GM19372 (cell line): ENCODE data around the gene CDK8.

Experiments
- ATAC-seq: cut with Tn5 transposase; IDR thresholded peaks from one replicate; pipeline ENCODE4 v1.9.1; 2021; ENCODE audit warnings: mild to moderate bottlenecking, low read depth, moderate library complexity; ENCODE audit not compliant: unreplicated experiment

Gene CDK8

GRCh38 chr13:26378116-26378515, 124.2 kb downstream of the CDK8 start:
- no peak for ATAC-seq

GRCh38 chr13:26379831-26380230, 125.9 kb downstream of the CDK8 start:
- ATAC-seq: no peak

GRCh38 chr13:26380930-26381329, 127.0 kb downstream of the CDK8 start:
- ATAC-seq: no peak

GRCh38 chr13:26382366-26382765, 128.4 kb downstream of the CDK8 start:
- no peak for ATAC-seq

GRCh38 chr13:26382835-26383234, 128.9 kb downstream of the CDK8 start:
- no peak for ATAC-seq

GRCh38 chr13:26384587-26384986, 130.7 kb downstream of the CDK8 start:
- no peak for ATAC-seq

- no peak for ATAC-seq
Measured at GRCh38 chr13:26386026-26386425, 132.1 kb downstream of the CDK8 start.

- no peak for ATAC-seq
Measured at GRCh38 chr13:26390203-26390602, 136.3 kb downstream of the CDK8 start.

GRCh38 chr13:26400545-26400944, 146.6 kb downstream of the CDK8 start:
- no peak for ATAC-seq

GRCh38 chr13:26401069-26401468, 147.1 kb downstream of the CDK8 start:
- no peak for ATAC-seq

- no peak for ATAC-seq
Measured at GRCh38 chr13:26401578-26402021, 147.7 kb downstream of the CDK8 start.

- no peak for ATAC-seq
Measured at GRCh38 chr13:26406791-26407190, 152.9 kb downstream of the CDK8 start.

- ATAC-seq: no peak
Measured at GRCh38 chr13:26411206-26411605, 157.3 kb downstream of the CDK8 start.

- no peak for ATAC-seq
Measured at GRCh38 chr13:26412263-26412662, 158.3 kb downstream of the CDK8 start.

- no peak for ATAC-seq
Measured at GRCh38 chr13:26412936-26413716, 159.2 kb downstream of the CDK8 start.

- no peak for ATAC-seq
Measured at GRCh38 chr13:26420282-26420960, 166.5 kb downstream of the CDK8 start.

GRCh38 chr13:26422036-26422435, 168.1 kb downstream of the CDK8 start:
- no peak for ATAC-seq

GRCh38 chr13:26423629-26424028, 169.7 kb downstream of the CDK8 start:
- no peak for ATAC-seq

- ATAC-seq: no peak
Measured at GRCh38 chr13:26424181-26424580, 170.3 kb downstream of the CDK8 start.

GRCh38 chr13:26425443-26426358, 171.8 kb downstream of the CDK8 start:
- ATAC-seq: no peak

- no peak for ATAC-seq
Measured at GRCh38 chr13:26433776-26434175, 179.8 kb downstream of the CDK8 start.
